ENCODE results near the gene ZNF655.

ZNF655 gene

GRCh38 chr7:99615989-99616358 lies 57.5 kb downstream of the ZNF655 start:
- FAIRE-seq, result no peak

GRCh38 chr7:99616359-99617191 lies 58.1 kb downstream of the ZNF655 start, which contains the start of gene ZSCAN25:
Gene ZSCAN25 (plus strand): TSS chr7:99616946. CDS start chr7:99619607, 2,661 bp downstream.
- FAIRE-seq, result peak; percentile 39

GRCh38 chr7:99617192-99617781 lies 58.8 kb downstream of the ZNF655 start:
- no peak for FAIRE-seq

- FAIRE-seq, result no peak
These were observed 60.3 kb downstream of the ZNF655 start for GRCh38 chr7:99618726-99619125.

- FAIRE-seq, result no peak
These were observed 61.2 kb downstream of the ZNF655 start for GRCh38 chr7:99619571-99620130.

- no peak for FAIRE-seq
These were observed 62.8 kb downstream of the ZNF655 start for GRCh38 chr7:99621271-99621670.

GRCh38 chr7:99622596-99622995 lies 64.2 kb downstream of the ZNF655 start:
- FAIRE-seq, result no peak

GRCh38 chr7:99623091-99623693 lies 64.8 kb downstream of the ZNF655 start:
- FAIRE-seq, result no peak

GRCh38 chr7:99623702-99624447 lies 65.4 kb downstream of the ZNF655 start:
- FAIRE-seq, result no peak

GRCh38 chr7:99624484-99624883 lies 66.0 kb downstream of the ZNF655 start:
- no peak for FAIRE-seq

- no peak for FAIRE-seq
These were observed 66.9 kb downstream of the ZNF655 start for GRCh38 chr7:99625321-99625720.

GRCh38 chr7:99625961-99626360 lies 67.5 kb downstream of the ZNF655 start:
- FAIRE-seq, result no peak
